PC-9 (cell line): ENCODE results near the gene PAM.

Experiments used
- EZH2 ChIP-seq: fragments of 200-600 bp; sonication (generic); IDR thresholded peaks from 2 replicates; pipeline ENCODE4 v1.8.0; 2017; ENCODE audit warnings: antibody characterized with exemption, low read depth
- TF ChIP-seq, protein P1 (sequence below): fragments of 200-600 bp; sonication (generic); conservative IDR thresholded peaks from 2 replicates; pipeline ENCODE4 v1.6.1; 2017; ENCODE audit warnings: mixed run types, antibody characterized with exemption, mild to moderate bottlenecking, moderate library complexity

DNA sequence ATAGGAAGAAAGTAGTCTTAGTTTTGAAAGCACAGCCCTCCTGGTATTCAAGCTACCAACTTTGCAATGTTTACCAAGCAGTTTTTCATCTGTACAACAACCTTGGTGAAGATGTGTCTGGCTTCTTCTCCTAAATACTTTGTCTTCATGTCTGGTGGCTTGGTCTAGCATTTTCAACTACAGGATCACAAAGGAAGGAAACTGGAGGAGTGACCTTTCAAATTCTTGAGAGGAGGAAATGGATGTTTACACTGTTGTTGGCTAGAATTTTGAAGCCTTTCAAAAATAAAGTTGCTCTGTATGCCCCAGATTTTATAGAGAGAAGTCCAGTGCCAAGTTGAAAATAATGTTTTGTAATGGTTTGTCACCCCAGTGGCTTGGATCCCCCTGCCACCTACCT lies 16.3 kb downstream of the PAM start:
- TF ChIP-seq, protein P1, sequence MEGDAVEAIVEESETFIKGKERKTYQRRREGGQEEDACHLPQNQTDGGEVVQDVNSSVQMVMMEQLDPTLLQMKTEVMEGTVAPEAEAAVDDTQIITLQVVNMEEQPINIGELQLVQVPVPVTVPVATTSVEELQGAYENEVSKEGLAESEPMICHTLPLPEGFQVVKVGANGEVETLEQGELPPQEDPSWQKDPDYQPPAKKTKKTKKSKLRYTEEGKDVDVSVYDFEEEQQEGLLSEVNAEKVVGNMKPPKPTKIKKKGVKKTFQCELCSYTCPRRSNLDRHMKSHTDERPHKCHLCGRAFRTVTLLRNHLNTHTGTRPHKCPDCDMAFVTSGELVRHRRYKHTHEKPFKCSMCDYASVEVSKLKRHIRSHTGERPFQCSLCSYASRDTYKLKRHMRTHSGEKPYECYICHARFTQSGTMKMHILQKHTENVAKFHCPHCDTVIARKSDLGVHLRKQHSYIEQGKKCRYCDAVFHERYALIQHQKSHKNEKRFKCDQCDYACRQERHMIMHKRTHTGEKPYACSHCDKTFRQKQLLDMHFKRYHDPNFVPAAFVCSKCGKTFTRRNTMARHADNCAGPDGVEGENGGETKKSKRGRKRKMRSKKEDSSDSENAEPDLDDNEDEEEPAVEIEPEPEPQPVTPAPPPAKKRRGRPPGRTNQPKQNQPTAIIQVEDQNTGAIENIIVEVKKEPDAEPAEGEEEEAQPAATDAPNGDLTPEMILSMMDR = no peak
- TF ChIP-seq EZH2 = no peak
